DOHH2 (cell line): ENCODE measurements around the gene REC8.

Experiments used
- H3F3A ChIP-seq: fragments of 200-600 bp; sonication (generic), shearing (Covaris generic); 2 replicates; pipeline ENCODE4 v1.6.0; 2016; ENCODE audit warnings: antibody characterized with exemption, mild to moderate bottlenecking; ENCODE audit not compliant: control insufficient read depth, insufficient read depth
- H3K27ac ChIP-seq: fragments of 200-600 bp; sonication (generic); 2 replicates; pipeline ENCODE4 v1.5.1; 2014; ENCODE audit warnings: low read depth, mild to moderate bottlenecking, low read length, moderate library complexity
- H3K27me3 ChIP-seq: fragments of 200-600 bp; sonication (generic); 2 replicates; pipeline ENCODE4 v1.6.1; 2014; ENCODE audit warnings: mild to moderate bottlenecking, low read length, mixed read lengths; ENCODE audit not compliant: control insufficient read depth
- H3K36me3 ChIP-seq: fragments of 200-600 bp; sonication (generic); 2 replicates; pipeline ENCODE4 v1.6.1; 2014; ENCODE audit warnings: mild to moderate bottlenecking, low read length, moderate library complexity, mixed read lengths; ENCODE audit not compliant: control insufficient read depth
- H3K4me1 ChIP-seq: fragments of 200-600 bp; sonication (generic); 2 replicates; pipeline ENCODE4 v1.6.1; 2014; ENCODE audit warnings: mild to moderate bottlenecking, low read length, mixed read lengths; ENCODE audit not compliant: control insufficient read depth
- H3K4me2 ChIP-seq: fragments of 200-600 bp; sonication (generic); 2 replicates; pipeline ENCODE4 v1.6.0; 2014; ENCODE audit warnings: mild to moderate bottlenecking, low read length, moderate library complexity
- H3K4me3 ChIP-seq: fragments of 200-600 bp; sonication (generic); 2 replicates; pipeline ENCODE4 v1.5.1; 2014; ENCODE audit warnings: mild to moderate bottlenecking, low read length, mixed read lengths
- H3K79me2 ChIP-seq: fragments of 200-600 bp; sonication (generic); 2 replicates; pipeline ENCODE4 v1.6.1; 2014; ENCODE audit warnings: mild to moderate bottlenecking, low read length, mixed read lengths; ENCODE audit not compliant: control insufficient read depth
- H3K9me2 ChIP-seq: fragments of 200-600 bp; sonication (generic); replicated peaks from 2 replicates; pipeline ENCODE4 v1.6.1; 2014; ENCODE audit warnings: mild to moderate bottlenecking, low read length, mixed read lengths; ENCODE audit not compliant: control insufficient read depth
- H3K9me3 ChIP-seq: fragments of 200-600 bp; sonication (generic); 2 replicates; pipeline ENCODE4 v1.6.1; 2014; ENCODE audit warnings: antibody characterized with exemption, low read length, mixed read lengths; ENCODE audit not compliant: control insufficient read depth, insufficient read depth
- H4K20me1 ChIP-seq: fragments of 200-600 bp; sonication (generic); 2 replicates; pipeline ENCODE4 v1.6.0; 2014; ENCODE audit warnings: low read depth, mild to moderate bottlenecking, antibody characterized with exemption, low read length, moderate library complexity; ENCODE audit not compliant: control insufficient read depth, insufficient read depth
- EZH2phosphoT487 ChIP-seq: fragments of 200-600 bp; sonication (generic); IDR thresholded peaks from 2 replicates; pipeline ENCODE4 v1.6.1; 2017; ENCODE audit warnings: borderline replicate concordance, mild to moderate bottlenecking, antibody characterized with exemption, low read length, moderate library complexity, mixed read lengths
- TF ChIP-seq, protein P1 (sequence below): fragments of 200-600 bp; sonication (generic); IDR thresholded peaks from one replicate; pipeline ENCODE4 v1.5.1; 2014; ENCODE audit warnings: antibody characterized with exemption, mild to moderate bottlenecking, low read depth, low read length; ENCODE audit not compliant: poor library complexity, severe bottlenecking

REC8 gene

DNA sequence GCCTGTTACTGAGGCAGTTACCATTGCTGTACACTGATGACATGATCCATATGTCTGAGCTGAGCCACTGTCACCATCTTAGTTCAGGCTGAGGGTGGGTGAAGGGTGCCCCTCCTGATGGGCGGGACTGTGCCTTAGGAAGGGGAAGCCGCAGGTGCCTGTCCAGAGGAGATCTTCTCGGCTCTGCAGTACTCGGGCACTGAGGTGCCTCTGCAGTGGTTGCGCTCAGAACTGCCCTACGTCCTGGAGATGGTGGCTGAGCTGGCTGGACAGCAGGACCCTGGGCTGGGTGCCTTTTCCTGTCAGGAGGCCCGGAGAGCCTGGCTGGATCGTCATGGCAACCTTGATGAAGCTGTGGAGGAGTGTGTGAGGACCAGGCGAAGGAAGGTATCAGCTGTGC, 20.9 kb upstream of the REC8 start:
- Histone ChIP-seq H4K20me1 (peaks cover 3% of the 10 kb centered on the region; the same call in 1 of the 2 replicates), H3K9me3 (no peaks in the 10 kb centered on the region), H3K27me3 (no peaks in the 10 kb centered on the region), H3K9me2 (no peaks in the 10 kb centered on the region), H3K4me3 (no peak overlapping the region), H3K4me1 (peaks cover 10% of the 10 kb centered on the region), H3F3A (0 out of 2 replicates have a peak, but pooled peaks cover 3% of the 10 kb centered on the region), H3K36me3 (peaks cover 60% of the 10 kb centered on the region), H3K27ac (no peak overlapping the region), H3K4me2 (no peak overlapping the region), H3K79me2 (peaks cover 26% of the 10 kb centered on the region)
- TF ChIP-seq EZH2phosphoT487: no peak
- TF ChIP-seq, protein P1, sequence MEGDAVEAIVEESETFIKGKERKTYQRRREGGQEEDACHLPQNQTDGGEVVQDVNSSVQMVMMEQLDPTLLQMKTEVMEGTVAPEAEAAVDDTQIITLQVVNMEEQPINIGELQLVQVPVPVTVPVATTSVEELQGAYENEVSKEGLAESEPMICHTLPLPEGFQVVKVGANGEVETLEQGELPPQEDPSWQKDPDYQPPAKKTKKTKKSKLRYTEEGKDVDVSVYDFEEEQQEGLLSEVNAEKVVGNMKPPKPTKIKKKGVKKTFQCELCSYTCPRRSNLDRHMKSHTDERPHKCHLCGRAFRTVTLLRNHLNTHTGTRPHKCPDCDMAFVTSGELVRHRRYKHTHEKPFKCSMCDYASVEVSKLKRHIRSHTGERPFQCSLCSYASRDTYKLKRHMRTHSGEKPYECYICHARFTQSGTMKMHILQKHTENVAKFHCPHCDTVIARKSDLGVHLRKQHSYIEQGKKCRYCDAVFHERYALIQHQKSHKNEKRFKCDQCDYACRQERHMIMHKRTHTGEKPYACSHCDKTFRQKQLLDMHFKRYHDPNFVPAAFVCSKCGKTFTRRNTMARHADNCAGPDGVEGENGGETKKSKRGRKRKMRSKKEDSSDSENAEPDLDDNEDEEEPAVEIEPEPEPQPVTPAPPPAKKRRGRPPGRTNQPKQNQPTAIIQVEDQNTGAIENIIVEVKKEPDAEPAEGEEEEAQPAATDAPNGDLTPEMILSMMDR: no peak

DNA sequence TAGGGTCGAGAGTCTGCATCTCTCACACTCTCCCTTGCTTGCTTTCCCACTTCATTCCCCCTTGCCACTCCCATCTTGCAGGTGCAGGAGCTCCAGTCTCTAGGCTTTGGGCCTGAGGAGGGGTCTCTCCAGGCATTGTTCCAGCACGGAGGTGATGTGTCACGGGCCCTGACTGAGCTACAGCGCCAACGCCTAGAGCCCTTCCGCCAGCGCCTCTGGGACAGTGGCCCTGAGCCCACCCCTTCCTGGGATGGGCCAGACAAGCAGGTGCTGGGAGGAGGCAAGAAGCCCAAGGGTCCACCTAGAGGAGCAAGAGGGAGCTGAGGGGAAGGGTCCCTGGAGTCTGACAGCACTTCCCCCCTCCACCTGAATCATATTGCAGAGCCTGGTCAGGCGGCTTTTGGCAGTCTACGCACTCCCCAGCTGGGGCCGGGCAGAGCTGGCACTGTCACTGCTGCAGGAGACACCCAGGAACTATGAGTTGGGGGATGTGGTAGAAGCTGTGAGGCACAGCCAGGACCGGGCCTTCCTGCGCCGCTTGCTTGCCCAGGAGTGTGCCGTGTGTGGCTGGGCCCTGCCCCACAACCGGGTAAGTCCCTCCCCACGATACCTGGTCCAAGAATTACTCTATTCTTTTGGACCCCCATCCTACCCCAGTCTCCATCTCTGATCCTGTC, 20.3 kb upstream of the REC8 start:
- H3K9me3 ChIP-seq: no peaks in the 10 kb centered on the region
- peaks cover 3% of the 10 kb centered on the region; the same call in 1 of the 2 replicates for H4K20me1 ChIP-seq
- H3K4me1 ChIP-seq: peaks cover 10% of the 10 kb centered on the region
- 0 out of 2 replicates have a peak, but pooled peaks cover 3% of the 10 kb centered on the region for H3F3A ChIP-seq
- peaks cover 60% of the 10 kb centered on the region for H3K36me3 ChIP-seq
- H3K9me2 ChIP-seq: no peaks in the 10 kb centered on the region
- no peak overlapping the region for H3K27ac ChIP-seq
- no peaks in the 10 kb centered on the region for H3K27me3 ChIP-seq
- H3K4me2 ChIP-seq: no peak overlapping the region
- H3K79me2 ChIP-seq: peaks cover 22% of the 10 kb centered on the region
- TF ChIP-seq, protein P1: no peak
- TF ChIP-seq EZH2phosphoT487: no peak
- no peak overlapping the region for H3K4me3 ChIP-seq

DNA sequence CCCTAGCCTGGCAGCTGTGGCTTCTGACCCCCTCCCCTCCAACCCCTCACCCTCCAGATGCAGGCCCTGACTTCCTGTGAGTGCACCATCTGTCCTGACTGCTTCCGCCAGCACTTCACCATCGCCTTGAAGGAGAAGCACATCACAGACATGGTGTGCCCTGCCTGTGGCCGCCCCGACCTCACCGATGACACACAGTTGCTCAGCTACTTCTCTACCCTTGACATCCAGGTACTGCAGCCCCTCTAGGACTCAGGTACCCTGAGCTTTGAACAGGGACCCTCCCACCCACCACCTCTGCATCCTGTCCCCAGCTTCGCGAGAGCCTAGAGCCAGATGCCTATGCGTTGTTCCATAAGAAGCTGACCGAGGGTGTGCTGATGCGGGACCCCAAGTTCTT, 16.8 kb upstream of the REC8 start:
- H3K4me1 ChIP-seq: no peaks in the 10 kb centered on the region
- no peak for TF ChIP-seq EZH2phosphoT487
- TF ChIP-seq, protein P1: no peak
- H3F3A ChIP-seq: no peaks in the 10 kb centered on the region
- peaks cover 64% of the 10 kb centered on the region for H3K36me3 ChIP-seq
- no peak overlapping the region for H3K4me3 ChIP-seq
- H3K79me2 ChIP-seq: no peaks in the 10 kb centered on the region; the same call in 1 of the 2 replicates
- no peak overlapping the region for H3K4me2 ChIP-seq
- H3K27ac ChIP-seq: no peak overlapping the region
- H4K20me1 ChIP-seq: no peaks in the 10 kb centered on the region
- no peaks in the 10 kb centered on the region for H3K9me2 ChIP-seq
- H3K9me3 ChIP-seq: no peaks in the 10 kb centered on the region
- H3K27me3 ChIP-seq: no peaks in the 10 kb centered on the region
